ENCODE data around the gene MUC4.
"Not testable (repeated sequence)": the region's sequence is repeated elsewhere in the genome, so short reads cannot be mapped to it uniquely, and the experiment has no call there.

MUC4 gene

DNA sequence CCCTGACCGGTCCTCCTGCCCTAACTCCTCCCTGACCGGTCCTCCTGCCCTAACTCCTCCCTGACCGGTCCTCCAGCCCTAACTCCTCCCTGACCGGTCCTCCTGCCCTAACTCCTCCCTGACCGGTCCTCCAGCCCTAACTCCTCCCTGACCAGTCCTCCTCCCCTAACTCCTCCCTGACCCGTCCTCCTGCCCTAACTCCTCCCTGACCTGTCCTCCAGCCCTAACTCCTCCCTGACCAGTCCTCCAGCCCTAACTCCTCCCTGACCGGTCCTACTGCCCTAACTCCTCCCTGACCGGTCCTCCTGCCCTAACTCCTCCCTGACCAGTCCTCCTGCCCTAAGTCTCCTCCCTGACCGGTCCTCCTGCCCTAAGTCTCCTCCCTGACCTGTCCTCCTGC lies 98.6 kb downstream of the MUC4 start:
- ATAC-seq, result not testable (repeated sequence)

GRCh38 chr3:195712535-195712910 lies 99.2 kb downstream of the MUC4 start:
- not testable (repeated sequence) for ATAC-seq

GRCh38 chr3:195711813-195712534 lies 99.8 kb downstream of the MUC4 start:
- ATAC-seq, result no peak

GRCh38 chr3:195711091-195711812 lies 100.5 kb downstream of the MUC4 start:
- ATAC-seq, result not testable (repeated sequence)

- not testable (repeated sequence) for ATAC-seq
Measured at GRCh38 chr3:195710126-195710905, 101.4 kb downstream of the MUC4 start.

GRCh38 chr3:195709676-195710085 lies 102.0 kb downstream of the MUC4 start:
- no peak for ATAC-seq

GRCh38 chr3:195708626-195709481 lies 102.9 kb downstream of the MUC4 start:
- ATAC-seq, result no peak

DNA sequence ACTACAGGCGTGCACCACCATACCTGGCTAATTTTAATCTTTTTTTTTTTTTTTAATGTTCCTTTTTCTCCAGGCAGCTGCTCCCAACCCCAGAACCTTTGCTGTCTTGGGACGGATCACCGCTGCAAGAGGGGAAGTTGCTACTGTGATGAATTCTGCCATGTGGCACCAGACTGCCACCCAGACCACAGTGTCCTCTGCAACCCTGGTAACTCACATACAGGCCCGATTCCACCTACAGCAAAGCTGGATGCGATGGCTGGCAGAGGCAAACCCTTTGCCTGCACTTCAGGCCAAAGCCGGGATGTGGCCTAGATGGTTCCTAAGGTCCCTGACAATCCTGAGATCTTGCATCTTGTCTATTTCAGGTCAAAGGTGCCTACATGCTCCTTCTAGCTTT lies 103.7 kb downstream of the MUC4 start:
- no peak for ATAC-seq

DNA sequence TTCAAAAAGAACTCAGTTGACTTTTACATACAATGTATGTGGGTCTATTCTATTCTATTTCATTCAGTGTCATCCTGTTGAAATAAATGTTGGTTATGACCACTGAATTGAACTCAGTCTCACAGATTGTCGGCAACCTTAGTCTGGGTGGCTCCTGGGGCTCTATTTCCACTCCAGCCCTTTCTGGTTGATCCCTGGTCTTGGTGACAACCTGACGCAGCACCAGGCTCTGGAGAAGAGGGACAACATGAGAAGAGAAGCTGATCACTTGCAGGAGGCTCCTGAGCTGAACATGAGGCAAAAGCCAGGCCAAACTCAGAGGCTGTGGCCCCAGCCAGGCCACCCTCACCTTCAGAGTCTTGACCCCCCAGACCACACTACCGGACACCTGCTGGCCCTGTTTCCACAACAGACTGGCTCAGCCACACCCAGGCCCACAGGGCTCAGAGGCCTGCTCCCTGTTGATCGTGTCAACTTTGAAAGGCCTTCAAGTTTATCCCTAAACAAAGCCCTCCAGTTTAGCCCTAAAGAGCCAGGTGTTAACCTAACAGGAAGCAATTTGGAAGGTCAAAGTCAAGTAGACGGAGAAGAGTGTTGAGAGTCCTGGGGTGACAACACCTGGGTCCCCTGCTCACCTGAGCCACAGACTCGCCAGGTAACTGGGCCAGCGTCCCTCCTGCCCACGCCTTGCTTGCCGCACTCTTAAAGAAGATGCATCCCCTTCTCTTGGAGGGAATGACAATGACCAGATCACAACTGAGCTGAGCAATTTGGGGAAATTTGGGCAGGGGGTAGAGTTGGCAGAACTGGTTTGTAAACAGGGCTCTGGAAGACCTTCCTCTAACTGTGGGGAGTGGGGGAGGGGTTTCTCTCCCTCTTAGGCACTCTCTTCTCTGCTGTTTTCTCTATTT lies 106.4 kb downstream of the MUC4 start:
- ATAC-seq, result peak; percentile 6 to 12

DNA sequence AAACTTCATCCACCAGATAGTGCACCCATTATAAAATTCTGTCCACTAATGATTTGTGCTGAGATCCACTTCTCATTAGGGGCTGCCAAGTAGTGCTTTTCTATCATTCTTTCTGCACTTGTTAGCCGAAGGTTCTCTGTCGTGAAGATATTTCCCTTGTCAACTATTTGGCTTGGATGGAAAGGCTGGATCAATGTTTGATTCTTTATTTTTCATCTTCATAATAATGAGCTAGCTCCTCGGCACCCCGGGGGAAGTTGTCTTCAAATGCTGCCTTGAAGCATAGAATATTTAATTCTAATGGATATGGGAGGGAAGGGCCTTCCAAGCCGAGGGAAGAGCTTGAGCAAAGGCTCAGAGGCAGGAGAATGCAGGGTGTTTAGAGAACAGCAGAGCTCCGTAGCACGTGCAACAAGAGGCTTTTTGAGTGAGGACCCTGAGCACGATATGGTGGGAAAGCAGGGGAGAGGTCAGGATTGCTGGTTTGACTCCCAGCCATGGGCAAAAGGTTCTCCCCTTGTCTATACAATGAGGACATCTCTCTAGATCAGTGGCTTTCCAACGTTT lies 107.2 kb downstream of the MUC4 start:
- ATAC-seq, result no peak

- ATAC-seq, result no peak
Measured at GRCh38 chr3:195703776-195704175, 108.0 kb downstream of the MUC4 start.

DNA sequence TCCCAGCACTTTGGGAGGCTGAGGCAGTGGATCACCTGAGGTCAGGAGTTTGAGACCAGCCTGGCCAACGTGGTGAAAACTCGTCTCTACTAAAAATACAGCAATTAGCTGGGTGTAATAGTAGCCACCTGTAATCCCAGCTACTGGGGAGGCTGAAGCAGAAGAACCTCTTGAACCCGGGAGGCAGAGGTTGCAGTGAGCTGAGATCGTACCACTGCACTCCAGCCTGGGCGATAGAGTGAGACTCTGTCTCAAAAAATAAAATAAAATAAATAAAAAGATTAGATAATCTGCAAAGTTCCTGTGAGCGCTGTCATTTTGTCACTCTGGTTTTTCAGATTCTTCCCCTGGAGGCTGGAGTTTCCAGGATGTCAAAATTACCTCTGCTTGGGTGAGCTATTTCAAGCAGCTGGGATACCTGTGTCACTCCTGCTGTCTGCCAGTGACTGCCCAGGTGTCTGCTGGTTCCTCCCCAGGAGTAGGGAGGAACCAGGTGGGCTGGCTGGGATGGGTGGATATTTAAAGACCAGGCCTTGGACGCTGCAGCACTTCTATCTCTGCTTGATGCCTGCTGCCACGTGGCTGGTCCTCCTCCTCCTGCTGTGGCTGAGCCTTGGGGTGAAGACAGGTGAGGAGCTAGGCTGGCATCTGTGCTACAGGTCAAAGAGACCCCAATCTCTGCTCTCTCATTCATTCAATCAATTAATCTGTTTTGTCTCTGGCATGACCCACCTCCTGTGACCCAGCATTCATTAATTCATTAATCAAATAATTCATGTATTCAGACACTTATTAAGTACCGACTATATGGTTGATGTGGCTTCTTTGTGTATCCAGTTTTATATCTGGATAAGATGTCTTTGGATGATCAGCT lies 110.5 kb downstream of the MUC4 start:
- ATAC-seq, result no peak

- no peak for ATAC-seq
Measured at GRCh38 chr3:195700319-195700718, 111.4 kb downstream of the MUC4 start.

DNA sequence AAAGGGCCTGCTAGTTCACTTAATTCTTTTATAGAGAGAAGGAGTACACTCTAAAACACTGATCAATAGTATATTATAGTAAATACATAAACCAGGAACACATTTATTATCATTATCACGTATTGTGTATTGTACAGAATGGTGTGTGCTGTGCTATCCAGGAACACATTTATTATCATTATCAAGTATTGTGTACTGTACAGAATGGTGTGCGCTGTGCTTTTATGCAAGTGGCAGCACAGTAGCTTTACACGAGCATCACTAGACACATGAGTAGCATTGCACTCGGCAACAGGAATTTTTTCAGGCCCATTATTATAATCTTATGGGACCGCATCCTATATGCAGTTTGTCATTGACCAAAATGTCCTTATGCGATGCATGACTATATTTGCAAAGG lies 111.9 kb downstream of the MUC4 start:
- no peak for ATAC-seq

DNA sequence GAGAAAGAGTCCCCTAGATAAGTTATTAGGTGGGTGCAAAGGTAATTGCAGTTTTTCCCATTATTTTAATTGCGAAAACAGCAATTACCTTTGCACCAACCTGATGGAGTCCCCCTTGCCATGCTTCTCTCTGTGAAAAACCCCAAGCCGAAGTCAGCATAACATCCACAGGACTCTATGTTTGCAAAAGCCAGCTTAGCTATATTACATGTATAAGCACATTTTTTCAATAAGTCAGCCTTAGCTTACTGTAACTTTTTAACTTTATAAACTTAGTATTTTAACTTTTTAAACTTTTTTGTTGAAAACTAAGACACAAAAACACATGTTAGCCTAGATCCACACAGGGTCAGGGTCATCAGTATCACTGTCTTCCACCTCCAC lies 112.3 kb downstream of the MUC4 start:
- no peak for ATAC-seq

- no peak for ATAC-seq
Measured at GRCh38 chr3:195698647-195699387, 112.9 kb downstream of the MUC4 start.

- no peak for ATAC-seq
Measured at GRCh38 chr3:195698325-195698646, 113.4 kb downstream of the MUC4 start.

DNA sequence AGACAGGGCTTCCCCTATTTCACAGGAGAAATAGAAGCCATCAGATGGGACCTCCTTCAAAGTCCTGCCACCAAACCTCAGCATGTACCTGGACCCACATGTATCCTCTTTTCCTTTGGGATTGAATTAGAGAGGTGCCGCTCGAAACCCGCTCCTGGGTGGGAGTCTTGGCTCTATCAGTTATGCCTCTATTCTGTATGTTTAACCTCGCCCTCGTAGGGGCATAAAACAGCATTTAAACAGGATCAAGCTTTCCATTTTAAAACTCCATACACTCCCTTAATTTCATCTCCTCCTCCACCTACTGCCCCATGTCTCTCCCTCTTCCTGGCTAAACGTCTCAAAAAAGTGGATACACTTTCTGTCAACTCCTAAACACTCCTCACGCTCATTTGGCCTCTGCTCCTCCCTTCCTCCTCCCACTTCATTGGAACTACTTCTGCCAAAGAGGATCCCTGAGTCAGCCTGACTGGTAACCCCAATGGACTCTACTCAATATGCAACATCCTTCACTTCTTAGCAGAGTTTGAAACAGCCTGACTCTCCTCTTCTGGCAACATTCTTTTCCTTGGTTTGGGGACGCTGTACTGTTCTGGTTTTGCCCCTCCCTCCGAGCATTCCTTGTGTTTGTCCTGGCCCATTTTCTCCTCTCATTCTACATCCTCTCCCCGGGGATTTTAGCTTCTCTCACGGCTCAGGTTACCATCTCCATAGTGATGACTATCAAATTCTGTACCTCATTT lies 114.0 kb downstream of the MUC4 start:
- no peak for ATAC-seq

All from activated CD4-positive, CD25-positive, alpha-beta regulatory T cell treated with anti-CD3 and anti-CD28 coated beads, Interleukin-2, amount 50 U/mL, for 24 hours (primary cell).